Neuronal stem cell (in vitro differentiated cells): ENCODE measurements around the gene SMAD3.

ENCODE experiments used
- DNase-seq: peaks from one replicate; pipeline ENCODE4 v3.0.0-alpha.2; 2013; ENCODE audit warnings: low spot score
- H2AFZ ChIP-seq: one replicate; pipeline ENCODE4 v1.6.1; 2013; ENCODE audit warnings: mild to moderate bottlenecking, low read length, inconsistent platforms
- H2AK5ac ChIP-seq: 2 replicates; pipeline ENCODE4 v1.6.1; 2013; ENCODE audit warnings: low read depth, mild to moderate bottlenecking, inconsistent platforms, low read length, moderate library complexity, mixed read lengths
- H2BK120ac ChIP-seq: 2 replicates; pipeline ENCODE4 v1.6.1; 2013; ENCODE audit warnings: low read depth, mild to moderate bottlenecking, inconsistent platforms, low read length, moderate library complexity, mixed read lengths
- H2BK12ac ChIP-seq: one replicate; pipeline ENCODE4 v1.6.1; 2013; ENCODE audit warnings: low read length, inconsistent platforms
- H2BK15ac ChIP-seq: 2 replicates; pipeline ENCODE4 v1.6.1; 2013; ENCODE audit warnings: mild to moderate bottlenecking, low read length, inconsistent platforms, mixed read lengths
- H2BK5ac ChIP-seq: one replicate; pipeline ENCODE4 v1.6.1; 2013; ENCODE audit warnings: inconsistent platforms, mild to moderate bottlenecking, low read length, moderate library complexity
- H3K14ac ChIP-seq: one replicate; pipeline ENCODE4 v1.6.1; 2013; ENCODE audit warnings: low read length, inconsistent platforms
- H3K18ac ChIP-seq: 2 replicates; pipeline ENCODE4 v1.6.1; 2013; ENCODE audit warnings: low read length, inconsistent platforms
- H3K23ac ChIP-seq: 2 replicates; pipeline ENCODE4 v1.6.1; 2013; ENCODE audit warnings: low read depth, mild to moderate bottlenecking, mixed read lengths, low read length, inconsistent platforms; ENCODE audit not compliant: poor library complexity
- H3K27ac ChIP-seq: replicated peaks from 3 replicates; pipeline ENCODE4 v1.5.1; 2013; ENCODE audit warnings: low read length, inconsistent platforms
- H3K27me3 ChIP-seq, 3 experiments: 2 replicates each; pipeline ENCODE4 v1.6.1; 2013; ENCODE audit warnings: low read length in 3 of 3, mild to moderate bottlenecking in 2 of 3, inconsistent platforms in 1 of 3, low read depth in 1 of 3, mixed read lengths in 1 of 3, moderate library complexity in 1 of 3; ENCODE audit not compliant: control insufficient read depth in 3 of 3, insufficient read depth in 3 of 3
- H3K36me3 ChIP-seq, 2 donors: replicated peaks in 1 of 2; 2 replicates each; pipeline ENCODE4 v1.6.1; 2013; ENCODE audit warnings: low read length in 2 of 2; ENCODE audit not compliant: control insufficient read depth in 2 of 2, insufficient read depth in 2 of 2
- H3K4ac ChIP-seq: 2 replicates; pipeline ENCODE4 v1.6.1; 2013; ENCODE audit warnings: inconsistent platforms, mild to moderate bottlenecking, low read length, moderate library complexity
- H3K4me1 ChIP-seq, 2 donors: 1 replicate in 1 of 2; 2 replicates in 1 of 2; pipeline ENCODE4 v1.6.1; 2013; ENCODE audit warnings: low read length in 2 of 2, low read depth in 1 of 2; ENCODE audit not compliant: control insufficient read depth in 2 of 2, insufficient read depth in 1 of 2
- H3K4me2 ChIP-seq: one replicate; pipeline ENCODE4 v1.6.1; 2013; ENCODE audit warnings: mild to moderate bottlenecking, low read length, inconsistent platforms; ENCODE audit not compliant: insufficient read depth, poor library complexity, severe bottlenecking
- H3K4me3 ChIP-seq, 2 donors: 2 replicates each; pipeline ENCODE4 v1.5.1; 2013; ENCODE audit warnings: low read length in 2 of 2, mild to moderate bottlenecking in 2 of 2, inconsistent platforms in 1 of 2, moderate library complexity in 1 of 2
- H3K79me1 ChIP-seq: one replicate; pipeline ENCODE4 v1.6.1; 2013; ENCODE audit warnings: low read depth, mild to moderate bottlenecking, inconsistent platforms, low read length, moderate library complexity
- H3K9ac ChIP-seq: one replicate; pipeline ENCODE4 v1.6.1; 2013; ENCODE audit warnings: mild to moderate bottlenecking, low read depth, low read length, inconsistent platforms; ENCODE audit not compliant: poor library complexity
- H3K9me3 ChIP-seq, 2 donors: replicated peaks in 1 of 2; 2 replicates each; pipeline versions ENCODE3 to v1.6.1; 2013; ENCODE audit warnings: low read length in 2 of 2, mild to moderate bottlenecking in 2 of 2, inconsistent platforms in 1 of 2, low read depth in 1 of 2, mixed read lengths in 1 of 2, moderate library complexity in 1 of 2; ENCODE audit not compliant: control insufficient read depth in 2 of 2, insufficient read depth in 1 of 2
- H4K8ac ChIP-seq: one replicate; pipeline ENCODE4 v1.6.1; 2013; ENCODE audit warnings: low read depth, mild to moderate bottlenecking, inconsistent platforms, low read length, moderate library complexity
- H4K91ac ChIP-seq: one replicate; pipeline ENCODE4 v1.6.1; 2013; ENCODE audit warnings: low read length, low read depth, mild to moderate bottlenecking, inconsistent platforms; ENCODE audit not compliant: poor library complexity
- WGBS, 2 donors: extraction: QIAGEN DNeasy Blood & Tissue Kit; methylation state at CpG; one replicate each; pipeline ENCODE4 v1.1.7; 2013; ENCODE audit warnings: missing lambda C conversion rate in 2 of 2, mixed read lengths in 1 of 2; ENCODE audit not compliant: insufficient read length in 2 of 2, insufficient replicate concordance in 1 of 2; ENCODE audit errors: extremely low coverage in 2 of 2; 5-methylcytosine and 5-hydroxymethylcytosine counted together

The SMAD3 gene

DNA sequence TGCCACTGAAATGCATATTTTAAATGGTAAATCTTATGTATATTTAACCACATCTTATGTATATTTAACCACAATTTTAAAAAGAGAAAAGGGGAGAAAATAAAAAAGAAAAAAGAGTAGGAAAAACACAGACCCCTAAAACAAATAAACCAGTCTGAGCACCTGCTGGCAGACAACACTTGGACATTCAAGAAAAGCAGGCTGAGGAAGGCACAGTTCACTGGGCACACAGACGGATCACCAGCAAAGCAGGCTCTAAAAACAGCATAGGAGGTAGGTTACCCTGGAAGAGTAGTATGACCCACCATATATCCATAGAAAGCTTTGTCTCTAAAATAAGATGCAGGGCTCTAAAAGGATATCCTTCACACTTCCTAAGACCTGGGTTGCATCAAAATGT, 162.0 kb downstream of the SMAD3 start:
- H3K36me3 ChIP-seq, result peaks cover 16 to 40% of the 10 kb centered on the region in 2 donors
- no peak overlapping the region for H2AK5ac ChIP-seq
- H3K27me3 ChIP-seq, result no peaks in the 10 kb centered on the region
- H3K4ac ChIP-seq, result no peak overlapping the region
- H2BK15ac ChIP-seq, result no peak overlapping the region
- no peaks in the 10 kb centered on the region for H3K4me1 ChIP-seq
- H3K23ac ChIP-seq, result no peak overlapping the region
- H3K9ac ChIP-seq, result no peak overlapping the region
- no peak overlapping the region for H2BK12ac ChIP-seq
- H3K4me3 ChIP-seq, result no peak overlapping the region
- H3K27ac ChIP-seq, result no peak overlapping the region
- H2BK5ac ChIP-seq, result no peak overlapping the region
- no peak overlapping the region for H3K4me2 ChIP-seq
- H4K8ac ChIP-seq, result no peak overlapping the region
- H2AFZ ChIP-seq, result no peak overlapping the region
- H3K9me3 ChIP-seq, result no peaks in the 10 kb centered on the region
- H2BK120ac ChIP-seq, result no peak overlapping the region
- no peak overlapping the region for H4K91ac ChIP-seq
- H3K79me1 ChIP-seq, result no peaks in the 10 kb centered on the region
- H3K14ac ChIP-seq, result no peak overlapping the region
- no peak overlapping the region for H3K18ac ChIP-seq
- DNase-seq, result no peak
- WGBS, 2 donors, result no CpG with 5 or more reads among the region's 1 CpG

DNA sequence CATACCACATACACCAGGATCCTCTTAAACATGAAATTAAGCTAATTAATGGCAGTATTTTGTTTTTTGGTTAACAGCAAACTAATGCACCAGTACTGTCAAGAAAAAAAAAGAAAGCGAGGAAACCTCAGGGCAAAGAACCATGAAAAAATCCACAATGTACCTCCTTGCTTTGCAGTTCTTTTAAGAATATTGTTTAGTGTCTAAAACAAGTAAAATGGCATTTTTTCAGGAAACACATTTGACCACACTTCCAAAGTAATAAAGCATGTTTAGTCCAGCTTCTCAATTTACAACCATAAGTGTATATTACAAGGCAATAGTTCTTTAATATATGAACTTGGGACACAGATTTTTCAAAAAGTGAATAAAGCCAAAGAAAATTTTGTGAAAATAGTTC, 162.4 kb downstream of the SMAD3 start:
- H2BK12ac ChIP-seq, result no peak overlapping the region
- no peak overlapping the region for H3K4me3 ChIP-seq
- DNase-seq, result no peak
- H3K27ac ChIP-seq, result no peak overlapping the region
- H3K4me1 ChIP-seq, result no peaks in the 10 kb centered on the region
- H3K9me3 ChIP-seq, result no peaks in the 10 kb centered on the region
- no peak overlapping the region for H4K91ac ChIP-seq
- H2BK120ac ChIP-seq, result no peak overlapping the region
- no peak overlapping the region for H2AK5ac ChIP-seq
- no peak overlapping the region for H2AFZ ChIP-seq
- H4K8ac ChIP-seq, result no peak overlapping the region
- H2BK5ac ChIP-seq, result no peak overlapping the region
- no peak overlapping the region for H3K4me2 ChIP-seq
- peaks cover 17 to 44% of the 10 kb centered on the region in 2 donors for H3K36me3 ChIP-seq
- H3K23ac ChIP-seq, result no peak overlapping the region
- no CpG with 5 or more reads among the region's 1 CpG for WGBS, 2 donors
- no peak overlapping the region for H3K18ac ChIP-seq
- no peak overlapping the region for H2BK15ac ChIP-seq
- H3K27me3 ChIP-seq, result no peaks in the 10 kb centered on the region
- H3K9ac ChIP-seq, result no peak overlapping the region
- no peak overlapping the region for H3K14ac ChIP-seq
- no peaks in the 10 kb centered on the region for H3K79me1 ChIP-seq
- H3K4ac ChIP-seq, result no peak overlapping the region

DNA sequence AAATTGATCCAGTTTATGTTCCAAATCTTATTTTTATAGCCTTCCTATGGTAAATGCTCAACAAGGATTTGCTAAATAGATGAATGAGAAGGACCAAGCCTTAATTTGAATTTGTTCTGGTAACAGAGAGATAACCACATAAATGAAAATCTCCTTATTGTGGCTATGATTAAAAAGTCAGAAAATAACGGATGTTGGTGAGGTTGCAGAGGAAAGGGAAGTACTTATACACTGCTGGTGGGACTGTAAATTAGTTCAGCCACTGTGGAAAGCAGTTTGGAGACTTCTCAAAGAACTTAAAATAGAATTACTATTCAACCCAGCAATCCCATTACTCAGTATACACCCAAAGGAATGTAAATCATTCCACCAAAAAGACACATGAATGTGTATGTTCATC, 162.9 kb downstream of the SMAD3 start:
- H3K36me3 ChIP-seq, result peaks cover 17 to 48% of the 10 kb centered on the region in 2 donors

DNA sequence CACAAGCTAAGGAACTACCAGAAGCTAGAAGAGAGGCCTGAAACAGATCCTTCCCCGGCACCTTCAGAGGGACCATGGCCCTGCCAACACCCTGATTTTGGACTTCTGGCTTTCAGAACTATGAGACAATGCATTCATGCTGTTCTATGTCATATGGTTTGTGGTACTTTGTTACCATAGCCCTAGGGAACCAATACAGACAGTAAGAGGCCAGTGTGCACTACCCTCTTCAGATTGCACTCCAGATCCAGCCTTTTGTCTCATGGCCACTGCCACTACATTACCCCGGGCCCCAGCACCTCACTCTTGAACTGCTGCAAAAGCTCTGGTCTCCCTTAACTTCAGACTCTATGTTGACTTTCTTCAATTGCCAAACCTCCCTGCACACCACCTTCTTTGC, 165.1 kb downstream of the SMAD3 start:
- H3K36me3 ChIP-seq, result peaks cover 20 to 66% of the 10 kb centered on the region in 2 donors
- WGBS, 2 donors, result no CpG with 5 or more reads among the region's 2 CpGs

More for the DNA sequence above, 162.9 kb downstream of the SMAD3 start:
- Histone ChIP-seq H3K18ac (no peak overlapping the region), H3K27me3 (no peaks in the 10 kb centered on the region), H3K9me3 (no peaks in the 10 kb centered on the region), H3K23ac (no peak overlapping the region), H3K4me2 (no peak overlapping the region), H2BK120ac (no peak overlapping the region), H2BK12ac (no peak overlapping the region), H2BK15ac (no peak overlapping the region), H3K4me3 (no peak overlapping the region), H3K27ac (no peak overlapping the region), H3K9ac (no peak overlapping the region), H3K79me1 (no peaks in the 10 kb centered on the region), H2AFZ (no peak overlapping the region), H3K14ac (no peak overlapping the region), H2AK5ac (no peak overlapping the region), H4K8ac (no peak overlapping the region), H3K4me1 (no peaks in the 10 kb centered on the region), H2BK5ac (no peak overlapping the region), H3K4ac (no peak overlapping the region), H4K91ac (no peak overlapping the region)
- WGBS, 2 donors, result no CpG with 5 or more reads among the region's 1 CpG
- DNase-seq, result no peak

More for the DNA sequence above, 165.1 kb downstream of the SMAD3 start:
- Histone ChIP-seq H3K79me1 (no peaks in the 10 kb centered on the region), H3K27ac (no peak overlapping the region), H3K4ac (no peak overlapping the region), H4K91ac (no peak overlapping the region), H3K27me3 (no peaks in the 10 kb centered on the region), H2BK120ac (no peak overlapping the region), H3K9ac (no peak overlapping the region), H3K4me1 (no peaks in the 10 kb centered on the region), H3K18ac (no peak overlapping the region), H3K4me3 (no peak overlapping the region), H2BK5ac (no peak overlapping the region), H3K4me2 (no peak overlapping the region), H2BK12ac (no peak overlapping the region), H3K9me3 (no peaks in the 10 kb centered on the region), H3K23ac (no peak overlapping the region), H2AFZ (no peak overlapping the region), H3K14ac (no peak overlapping the region), H2BK15ac (no peak overlapping the region), H2AK5ac (no peak overlapping the region), H4K8ac (no peak overlapping the region)
- no peak for DNase-seq
